HUES6 (cell line): ENCODE measurements around the gene SRA1.

Source experiments
- H3K27ac ChIP-seq: 2 replicates; pipeline ENCODE4 v1.7.0; 2013; ENCODE audit warnings: low read depth, mild to moderate bottlenecking, low read length, inconsistent platforms
- H3K27me3 ChIP-seq: 2 replicates; pipeline ENCODE4 v1.6.1; 2013; ENCODE audit warnings: low read length; ENCODE audit not compliant: control insufficient read depth, insufficient read depth
- H3K36me3 ChIP-seq: 2 replicates; pipeline ENCODE4 v1.6.1; 2013; ENCODE audit warnings: low read length; ENCODE audit not compliant: control insufficient read depth, insufficient read depth
- H3K4me1 ChIP-seq: 2 replicates; pipeline ENCODE4 v1.6.1; 2013; ENCODE audit warnings: low read length; ENCODE audit not compliant: control insufficient read depth, insufficient read depth
- H3K4me3 ChIP-seq: 2 replicates; pipeline ENCODE4 v1.5.1; 2013; ENCODE audit warnings: low read depth, low read length
- H3K9ac ChIP-seq: one replicate; pipeline ENCODE4 v1.6.1; 2013; ENCODE audit warnings: mild to moderate bottlenecking, low read length
- H3K9me3 ChIP-seq: 2 replicates; pipeline ENCODE4 v1.6.1; 2013; ENCODE audit warnings: low read depth, low read length; ENCODE audit not compliant: control insufficient read depth, insufficient read depth

Gene SRA1

DNA sequence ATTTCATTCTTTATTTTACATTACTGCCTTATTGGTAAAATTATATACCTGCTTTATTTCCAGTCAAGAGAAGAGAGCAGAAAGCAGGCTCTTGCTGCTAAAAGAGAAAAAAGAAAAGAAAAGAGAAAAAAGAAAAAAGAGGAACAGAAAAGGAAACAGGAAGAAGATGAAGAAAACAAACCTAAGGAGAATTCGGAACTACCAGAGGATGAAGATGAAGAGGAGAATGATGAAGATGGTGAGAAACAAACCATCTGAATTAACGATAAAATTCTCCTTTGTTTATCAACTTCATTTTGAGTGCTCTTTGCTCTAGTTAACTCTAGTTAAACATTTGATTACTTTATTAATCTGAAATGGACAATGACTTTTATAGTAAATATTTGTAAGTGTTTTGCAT is 33.3 kb downstream of the SRA1 start:
- H3K36me3 ChIP-seq: peaks cover 57% of the 10 kb centered on the region
- H3K9me3 ChIP-seq: no peaks in the 10 kb centered on the region
- H3K9ac ChIP-seq: no peak overlapping the region
- H3K4me1 ChIP-seq: no peaks in the 10 kb centered on the region
- H3K27ac ChIP-seq: no peak overlapping the region
- H3K27me3 ChIP-seq: no peaks in the 10 kb centered on the region
- H3K4me3 ChIP-seq: no peak overlapping the region

DNA sequence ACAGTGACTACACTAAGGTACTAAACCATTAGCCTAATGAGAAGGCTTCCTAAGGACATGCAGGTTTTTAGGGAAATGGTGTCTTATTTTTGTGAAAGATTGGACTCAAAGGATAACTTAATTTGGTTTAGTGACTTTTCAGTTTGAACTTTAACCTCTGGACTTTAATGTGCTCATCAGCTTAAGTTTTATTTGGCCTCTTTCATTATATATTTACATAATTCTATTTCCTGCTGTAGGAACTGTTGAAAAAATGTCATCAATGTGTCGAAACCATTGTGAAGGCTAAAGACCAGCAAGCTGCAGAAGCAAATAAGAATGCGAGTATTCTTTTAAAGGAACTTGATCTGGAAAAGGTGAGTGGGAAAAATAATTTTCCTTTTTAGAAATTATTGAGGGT is 44.1 kb downstream of the SRA1 start:
- Histone ChIP-seq H3K9me3 (no peaks in the 10 kb centered on the region), H3K4me3 (no peak overlapping the region), H3K36me3 (peaks cover 66% of the 10 kb centered on the region), H3K9ac (no peak overlapping the region), H3K27me3 (no peaks in the 10 kb centered on the region), H3K27ac (no peak overlapping the region), H3K4me1 (no peaks in the 10 kb centered on the region)

DNA sequence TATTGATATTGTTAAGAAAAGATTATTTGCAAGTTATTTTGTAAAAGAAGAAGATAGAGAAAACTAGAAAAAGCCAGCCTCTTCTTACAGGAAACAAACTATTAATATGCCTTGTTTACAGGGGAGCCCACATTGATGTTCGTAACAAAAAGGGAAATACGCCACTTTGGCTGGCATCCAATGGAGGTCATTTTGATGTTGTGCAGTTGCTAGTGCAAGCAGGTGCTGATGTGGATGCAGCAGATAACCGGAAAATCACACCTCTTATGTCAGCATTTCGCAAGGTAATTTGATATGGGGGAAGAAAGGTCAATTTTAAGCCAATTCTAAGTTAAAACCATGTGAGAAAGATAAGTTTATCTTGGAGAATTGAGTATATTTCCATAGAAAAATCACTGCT is 47.4 kb downstream of the SRA1 start:
- Histone ChIP-seq H3K4me1 (no peaks in the 10 kb centered on the region), H3K9ac (no peak overlapping the region), H3K27ac (no peak overlapping the region), H3K27me3 (no peaks in the 10 kb centered on the region), H3K4me3 (no peak overlapping the region), H3K9me3 (no peaks in the 10 kb centered on the region), H3K36me3 (peaks cover 90% of the 10 kb centered on the region)

DNA sequence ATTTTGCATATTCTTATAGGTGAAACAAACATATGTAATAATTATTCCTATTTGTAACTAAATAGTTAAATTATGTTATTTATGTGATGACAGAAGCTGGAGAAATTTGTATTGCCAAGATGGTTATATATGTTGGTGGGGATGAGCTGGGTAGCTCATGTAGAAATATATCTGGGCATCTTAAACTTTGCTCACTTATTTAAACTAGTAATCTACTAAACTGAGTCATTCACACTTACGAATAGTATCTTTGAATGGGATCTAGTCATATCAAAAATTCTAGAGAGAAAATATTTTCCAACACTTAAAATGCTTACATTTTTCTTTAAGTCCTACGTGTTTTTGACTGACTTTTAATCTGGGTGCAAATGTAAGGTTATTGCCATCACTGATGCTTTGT is 54.4 kb downstream of the SRA1 start:
- Histone ChIP-seq H3K9ac (no peak overlapping the region), H3K4me3 (no peak overlapping the region), H3K27ac (no peak overlapping the region), H3K27me3 (no peaks in the 10 kb centered on the region), H3K36me3 (peaks cover 40% of the 10 kb centered on the region), H3K9me3 (no peaks in the 10 kb centered on the region), H3K4me1 (no peaks in the 10 kb centered on the region)
